Neural cell (in vitro differentiated cells): ENCODE measurements around the gene PPP3R1. TPM values are rescaled to one million over a fixed set of nuclear protein-coding genes. Genes with fewer than 3 reads are reported as not detected.

Experiments
- H2AFZ ChIP-seq: fragments of 200-600, 300-800 bp; sonication (generic), shearing (Covaris generic); 2 replicates; pipeline ENCODE4 v1.6.0; 2014; ENCODE audit warnings: low read depth, mild to moderate bottlenecking, antibody characterized with exemption, low read length, moderate library complexity
- H3F3A ChIP-seq: fragments of 200-600 bp; shearing (Covaris generic); 2 replicates; pipeline ENCODE4 v1.6.1; 2016; ENCODE audit warnings: mild to moderate bottlenecking, moderate library complexity, mixed read lengths, antibody characterized with exemption, low read length; ENCODE audit not compliant: insufficient read depth, poor library complexity, severe bottlenecking
- H3K27ac ChIP-seq: fragments of 200-600, 300-800 bp; sonication (generic), shearing (Covaris generic); 2 replicates; pipeline ENCODE4 v1.5.1; 2014; ENCODE audit warnings: mild to moderate bottlenecking, low read length, moderate library complexity
- H3K27me3 ChIP-seq: fragments of 300-800, 200-600 bp; sonication (generic), shearing (Covaris generic); 2 replicates; pipeline ENCODE4 v1.6.0; 2014; ENCODE audit warnings: mild to moderate bottlenecking, low read depth, low read length, moderate library complexity; ENCODE audit not compliant: insufficient read depth
- H3K36me3 ChIP-seq: fragments of 300-800, 200-600 bp; sonication (generic), shearing (Covaris generic); 2 replicates; pipeline ENCODE4 v1.5.1; 2014; ENCODE audit warnings: mild to moderate bottlenecking, antibody characterized with exemption, low read length, moderate library complexity; ENCODE audit not compliant: insufficient read depth
- H3K4me2 ChIP-seq: fragments of 300-800, 200-600 bp; sonication (generic), shearing (Covaris generic); 2 replicates; pipeline ENCODE4 v1.6.0; 2014; ENCODE audit warnings: mild to moderate bottlenecking, low read length
- H3K4me3 ChIP-seq: fragments of 300-800, 200-600 bp; sonication (generic), shearing (Covaris generic); 2 replicates; pipeline ENCODE4 v1.5.1; 2014; ENCODE audit warnings: mild to moderate bottlenecking, low read length, moderate library complexity
- H3K79me2 ChIP-seq: fragments of 200-600 bp; shearing (Covaris generic); replicated peaks from 2 replicates; pipeline ENCODE4 v1.6.0; 2014; ENCODE audit warnings: mild to moderate bottlenecking, low read length, moderate library complexity; ENCODE audit not compliant: insufficient read depth
- H3K9ac ChIP-seq: fragments of 300-800, 200-600 bp; sonication (generic), shearing (Covaris generic); 2 replicates; pipeline ENCODE4 v1.6.1; 2016; ENCODE audit warnings: mild to moderate bottlenecking, low read length, mixed read lengths
- H3K9me2 ChIP-seq: fragments of 200-600 bp; shearing (Covaris generic); 2 replicates; pipeline ENCODE4 v1.6.1; 2016; ENCODE audit warnings: mild to moderate bottlenecking, low read length, mixed read lengths; ENCODE audit not compliant: insufficient read depth
- H3K9me3 ChIP-seq: fragments of 200-600, 300-800 bp; sonication (generic), shearing (Covaris generic); 2 replicates; pipeline ENCODE4 v1.6.1; 2016; ENCODE audit warnings: mild to moderate bottlenecking, mixed run types, low read length, moderate library complexity, mixed read lengths
- H4K20me1 ChIP-seq: fragments of 200-600 bp; shearing (Covaris generic); 2 replicates; pipeline ENCODE4 v1.6.1; 2016; ENCODE audit warnings: mild to moderate bottlenecking, mixed run types; ENCODE audit not compliant: insufficient read depth
- EP300 ChIP-seq: fragments of 450-650 bp; conservative IDR thresholded peaks from 2 replicates; pipeline ENCODE4 v1.6.1; 2014; ENCODE audit warnings: antibody characterized with exemption, mild to moderate bottlenecking, moderate library complexity; ENCODE audit not compliant: poor library complexity, severe bottlenecking
- EZH2 ChIP-seq: fragments of 200-600, 300-800 bp; shearing (Covaris generic), sonication (generic); IDR thresholded peaks from 2 replicates; pipeline ENCODE4 v1.6.1; 2014; ENCODE audit warnings: antibody characterized with exemption, low read length, borderline replicate concordance, mild to moderate bottlenecking; ENCODE audit not compliant: insufficient read depth, poor library complexity, severe bottlenecking
- MXI1 ChIP-seq: fragments of 450-650 bp; conservative IDR thresholded peaks from 2 replicates; pipeline ENCODE4 v1.6.1; 2014; ENCODE audit warnings: antibody characterized with exemption, mild to moderate bottlenecking; ENCODE audit not compliant: poor library complexity, severe bottlenecking
- POLR2AphosphoS5 ChIP-seq: IDR thresholded peaks from 2 replicates; pipeline ENCODE4 v1.6.1; 2012
- RAD21 ChIP-seq: fragments of 450-650 bp; conservative IDR thresholded peaks from 2 replicates; pipeline ENCODE4 v1.6.1; 2014; ENCODE audit warnings: antibody characterized with exemption, mild to moderate bottlenecking, moderate library complexity
- SMC3 ChIP-seq: fragments of 450-650 bp; conservative IDR thresholded peaks from 2 replicates; pipeline ENCODE4 v1.6.1; 2014; ENCODE audit warnings: antibody characterized with exemption, mild to moderate bottlenecking, moderate library complexity; ENCODE audit not compliant: poor library complexity
- TAF1 ChIP-seq: IDR thresholded peaks from 2 replicates; pipeline ENCODE4 v1.6.1; 2012; ENCODE audit warnings: low read depth
- polyA plus RNA-seq: library from polyadenylated mRNA; depleted of rRNA; stranded (reverse); fragments of >200 nt; gene quantifications from 2 replicates; pipeline ENCODE4 v1.2.3, GENCODE V29; 2014
- TF ChIP-seq, protein P1 (sequence below): IDR thresholded peaks from 2 replicates; pipeline ENCODE4 v1.6.1; 2012; ENCODE audit warnings: borderline replicate concordance
- TF ChIP-seq, protein P2 (sequence below): fragments of 450-650 bp; IDR thresholded peaks from 2 replicates; pipeline ENCODE4 v1.5.1; 2014; ENCODE audit warnings: antibody characterized with exemption, mild to moderate bottlenecking, moderate library complexity; ENCODE audit not compliant: poor library complexity, severe bottlenecking

PPP3R1 gene
- polyA plus RNA-seq, 1 donor from 2014 or later = 45.3 TPM

DNA sequence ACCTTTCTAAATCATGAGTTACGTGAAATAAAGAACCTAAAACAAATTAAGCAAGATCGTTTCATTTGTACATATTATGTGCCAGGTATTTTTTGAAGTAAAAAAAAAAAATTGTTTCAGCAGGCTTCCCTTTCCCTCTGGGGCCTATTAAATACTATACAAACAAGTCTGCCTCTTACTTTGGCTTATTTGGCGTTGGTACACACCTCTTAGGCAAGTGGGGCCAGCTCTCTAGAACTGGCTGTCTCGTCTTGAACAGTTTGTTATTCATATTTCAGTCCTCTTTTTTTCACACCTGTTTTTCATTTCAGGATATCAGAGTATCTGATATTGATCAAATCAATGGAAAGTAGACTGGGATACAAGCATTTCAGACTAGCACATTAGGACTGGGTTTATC, 27.4 kb upstream of the PPP3R1 start:
- H3K4me3 ChIP-seq = no peak overlapping the region
- no peak for TF ChIP-seq TAF1
- TF ChIP-seq, protein P1, sequence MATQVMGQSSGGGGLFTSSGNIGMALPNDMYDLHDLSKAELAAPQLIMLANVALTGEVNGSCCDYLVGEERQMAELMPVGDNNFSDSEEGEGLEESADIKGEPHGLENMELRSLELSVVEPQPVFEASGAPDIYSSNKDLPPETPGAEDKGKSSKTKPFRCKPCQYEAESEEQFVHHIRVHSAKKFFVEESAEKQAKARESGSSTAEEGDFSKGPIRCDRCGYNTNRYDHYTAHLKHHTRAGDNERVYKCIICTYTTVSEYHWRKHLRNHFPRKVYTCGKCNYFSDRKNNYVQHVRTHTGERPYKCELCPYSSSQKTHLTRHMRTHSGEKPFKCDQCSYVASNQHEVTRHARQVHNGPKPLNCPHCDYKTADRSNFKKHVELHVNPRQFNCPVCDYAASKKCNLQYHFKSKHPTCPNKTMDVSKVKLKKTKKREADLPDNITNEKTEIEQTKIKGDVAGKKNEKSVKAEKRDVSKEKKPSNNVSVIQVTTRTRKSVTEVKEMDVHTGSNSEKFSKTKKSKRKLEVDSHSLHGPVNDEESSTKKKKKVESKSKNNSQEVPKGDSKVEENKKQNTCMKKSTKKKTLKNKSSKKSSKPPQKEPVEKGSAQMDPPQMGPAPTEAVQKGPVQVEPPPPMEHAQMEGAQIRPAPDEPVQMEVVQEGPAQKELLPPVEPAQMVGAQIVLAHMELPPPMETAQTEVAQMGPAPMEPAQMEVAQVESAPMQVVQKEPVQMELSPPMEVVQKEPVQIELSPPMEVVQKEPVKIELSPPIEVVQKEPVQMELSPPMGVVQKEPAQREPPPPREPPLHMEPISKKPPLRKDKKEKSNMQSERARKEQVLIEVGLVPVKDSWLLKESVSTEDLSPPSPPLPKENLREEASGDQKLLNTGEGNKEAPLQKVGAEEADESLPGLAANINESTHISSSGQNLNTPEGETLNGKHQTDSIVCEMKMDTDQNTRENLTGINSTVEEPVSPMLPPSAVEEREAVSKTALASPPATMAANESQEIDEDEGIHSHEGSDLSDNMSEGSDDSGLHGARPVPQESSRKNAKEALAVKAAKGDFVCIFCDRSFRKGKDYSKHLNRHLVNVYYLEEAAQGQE = no peak
- TF ChIP-seq EZH2 = no peak
- no peak for TF ChIP-seq RAD21
- no peak for TF ChIP-seq EP300
- no peak for TF ChIP-seq POLR2AphosphoS5
- no peak for TF ChIP-seq SMC3
- no peak for TF ChIP-seq MXI1
- TF ChIP-seq, protein P2, sequence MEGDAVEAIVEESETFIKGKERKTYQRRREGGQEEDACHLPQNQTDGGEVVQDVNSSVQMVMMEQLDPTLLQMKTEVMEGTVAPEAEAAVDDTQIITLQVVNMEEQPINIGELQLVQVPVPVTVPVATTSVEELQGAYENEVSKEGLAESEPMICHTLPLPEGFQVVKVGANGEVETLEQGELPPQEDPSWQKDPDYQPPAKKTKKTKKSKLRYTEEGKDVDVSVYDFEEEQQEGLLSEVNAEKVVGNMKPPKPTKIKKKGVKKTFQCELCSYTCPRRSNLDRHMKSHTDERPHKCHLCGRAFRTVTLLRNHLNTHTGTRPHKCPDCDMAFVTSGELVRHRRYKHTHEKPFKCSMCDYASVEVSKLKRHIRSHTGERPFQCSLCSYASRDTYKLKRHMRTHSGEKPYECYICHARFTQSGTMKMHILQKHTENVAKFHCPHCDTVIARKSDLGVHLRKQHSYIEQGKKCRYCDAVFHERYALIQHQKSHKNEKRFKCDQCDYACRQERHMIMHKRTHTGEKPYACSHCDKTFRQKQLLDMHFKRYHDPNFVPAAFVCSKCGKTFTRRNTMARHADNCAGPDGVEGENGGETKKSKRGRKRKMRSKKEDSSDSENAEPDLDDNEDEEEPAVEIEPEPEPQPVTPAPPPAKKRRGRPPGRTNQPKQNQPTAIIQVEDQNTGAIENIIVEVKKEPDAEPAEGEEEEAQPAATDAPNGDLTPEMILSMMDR = no peak

DNA sequence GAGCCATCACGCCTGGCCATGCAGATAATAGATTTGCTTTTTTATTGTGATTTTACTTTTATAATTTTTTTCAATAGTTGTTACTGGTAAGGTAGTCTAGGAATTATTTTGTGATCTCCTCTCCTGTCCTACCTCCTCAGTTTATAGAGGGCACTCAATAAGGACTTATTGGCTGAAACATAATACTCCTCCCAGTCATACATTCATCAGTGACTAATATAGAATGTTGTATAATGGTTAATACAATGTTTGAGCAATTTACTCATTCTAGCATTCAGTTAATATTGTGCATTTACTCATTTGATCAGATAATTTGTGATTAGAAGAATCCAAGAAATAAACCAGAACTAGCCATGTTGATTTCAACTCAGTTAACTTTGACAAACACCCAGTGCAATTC, 25.8 kb upstream of the PPP3R1 start:
- Histone ChIP-seq H3K79me2 (no peaks in the 10 kb centered on the region), H3K9ac (no peak overlapping the region), H3K4me3 (no peak overlapping the region), H3K27me3 (no peaks in the 10 kb centered on the region), H2AFZ (no peak overlapping the region), H3K9me2 (no peaks in the 10 kb centered on the region), H4K20me1 (no peaks in the 10 kb centered on the region), H3K36me3 (no peaks in the 10 kb centered on the region), H3K9me3 (no peaks in the 10 kb centered on the region), H3K27ac (no peak overlapping the region), H3K4me2 (no peak overlapping the region), H3F3A (no peaks in the 10 kb centered on the region)
- TF ChIP-seq RAD21 = no peak

More for the DNA sequence above, 27.4 kb upstream of the PPP3R1 start:
- H3K9ac ChIP-seq = no peak overlapping the region
- H4K20me1 ChIP-seq = no peaks in the 10 kb centered on the region
- H3F3A ChIP-seq = no peaks in the 10 kb centered on the region
- H3K27ac ChIP-seq = no peak overlapping the region
- H3K9me3 ChIP-seq = no peaks in the 10 kb centered on the region
- no peaks in the 10 kb centered on the region for H3K9me2 ChIP-seq
- H3K27me3 ChIP-seq = no peaks in the 10 kb centered on the region
- no peaks in the 10 kb centered on the region for H3K36me3 ChIP-seq
- no peak overlapping the region for H3K4me2 ChIP-seq
- H2AFZ ChIP-seq = no peak overlapping the region
- no peaks in the 10 kb centered on the region for H3K79me2 ChIP-seq

DNA sequence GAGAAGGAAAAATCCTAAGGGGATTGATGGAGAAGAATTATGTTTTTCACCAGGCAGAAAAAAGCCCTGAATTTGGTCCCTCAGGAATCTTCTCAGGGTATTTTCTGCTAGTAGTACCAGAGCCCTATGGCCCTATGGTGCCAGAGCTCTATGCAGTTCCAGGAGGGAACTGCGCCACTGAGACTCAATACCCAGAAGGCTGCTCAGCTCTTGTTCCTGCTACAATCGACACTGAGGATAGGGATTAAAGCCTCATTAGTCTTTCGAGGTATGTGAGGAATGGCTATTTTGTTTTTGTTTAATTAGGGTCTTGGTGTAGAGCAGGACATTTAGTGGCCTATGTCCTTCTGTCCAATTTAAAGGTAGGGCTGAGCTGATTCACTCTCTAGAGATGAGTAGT, 21.7 kb upstream of the PPP3R1 start:
- TF ChIP-seq EP300 = no peak
- no peak for TF ChIP-seq SMC3
- no peak for TF ChIP-seq MXI1
- Histone ChIP-seq H3K27me3 (no peaks in the 10 kb centered on the region), H3K9me2 (no peaks in the 10 kb centered on the region), H3K9me3 (no peaks in the 10 kb centered on the region), H2AFZ (no peak overlapping the region), H3K4me2 (no peak overlapping the region), H3K79me2 (no peaks in the 10 kb centered on the region), H3F3A (no peaks in the 10 kb centered on the region), H3K4me3 (no peak overlapping the region), H3K9ac (no peak overlapping the region), H3K27ac (no peak overlapping the region), H4K20me1 (no peaks in the 10 kb centered on the region), H3K36me3 (no peaks in the 10 kb centered on the region)
